ENCODE results near the gene COL26A1.

COL26A1 gene

DNA sequence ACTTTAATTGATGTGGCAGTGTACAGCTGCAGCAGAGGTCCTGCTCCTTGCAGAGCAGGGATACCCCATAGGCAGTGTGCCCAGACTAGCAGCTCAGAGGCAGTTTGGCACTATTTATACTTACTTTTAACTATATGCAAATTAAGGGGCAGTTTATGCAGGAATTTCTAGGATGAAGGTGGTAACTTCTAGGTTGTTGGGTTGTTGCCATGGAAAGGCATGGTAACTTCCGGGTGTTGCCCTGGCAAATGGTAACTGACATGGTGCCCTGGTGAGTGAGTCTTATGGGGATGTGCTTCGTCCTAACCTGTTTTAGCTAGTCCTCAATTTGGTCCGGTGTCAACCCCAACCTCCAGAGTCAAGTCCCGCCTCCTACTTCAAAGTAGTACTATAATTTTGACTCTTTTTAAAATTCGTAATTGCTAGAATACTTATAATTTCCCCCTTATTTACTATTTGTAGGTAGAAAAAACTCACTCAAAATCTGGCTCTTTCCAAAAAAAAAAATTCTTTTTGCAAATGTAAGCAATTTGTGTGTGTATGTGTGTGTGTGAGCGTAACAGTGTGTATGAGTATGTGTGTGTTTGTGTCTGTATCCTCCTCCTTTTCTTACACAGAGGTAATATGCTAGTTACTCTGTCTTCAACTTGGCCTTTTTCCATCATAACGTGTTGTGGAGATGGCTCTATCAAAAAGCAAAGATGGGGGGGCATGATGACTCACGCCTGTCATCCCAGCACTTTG lies 5.9 kb downstream of the COL26A1 start:
- in situ Hi-C loops (cut with MboI; ENCODE audit: low pct_unique_long_range_greater_than_20kb, low sequenced_read_pairs) = no loop called here
- DNase-seq = no peak

DNA sequence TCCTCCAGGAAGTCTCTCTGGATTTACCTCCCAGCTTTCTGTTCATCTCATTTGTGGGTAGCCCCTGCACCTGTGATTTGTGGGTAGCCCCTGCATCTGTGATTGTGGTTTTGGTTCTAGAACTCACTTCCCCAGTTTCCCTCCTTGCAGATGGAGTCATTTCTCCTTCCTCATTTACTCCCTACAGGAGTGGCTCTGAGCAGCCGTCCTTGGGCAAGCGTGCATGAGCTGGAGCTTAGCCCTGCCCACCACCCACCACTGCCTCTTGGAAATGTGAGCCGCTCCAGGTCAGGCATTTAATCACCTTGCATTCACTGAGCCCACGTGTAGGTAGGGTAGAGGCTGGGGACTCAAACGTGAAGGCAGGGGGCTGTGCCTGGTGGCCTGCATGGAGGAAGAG lies 8.2 kb downstream of the COL26A1 start:
- in situ Hi-C loops (cut with MboI; ENCODE audit: low pct_unique_long_range_greater_than_20kb, low sequenced_read_pairs) = no loop called here

DNA sequence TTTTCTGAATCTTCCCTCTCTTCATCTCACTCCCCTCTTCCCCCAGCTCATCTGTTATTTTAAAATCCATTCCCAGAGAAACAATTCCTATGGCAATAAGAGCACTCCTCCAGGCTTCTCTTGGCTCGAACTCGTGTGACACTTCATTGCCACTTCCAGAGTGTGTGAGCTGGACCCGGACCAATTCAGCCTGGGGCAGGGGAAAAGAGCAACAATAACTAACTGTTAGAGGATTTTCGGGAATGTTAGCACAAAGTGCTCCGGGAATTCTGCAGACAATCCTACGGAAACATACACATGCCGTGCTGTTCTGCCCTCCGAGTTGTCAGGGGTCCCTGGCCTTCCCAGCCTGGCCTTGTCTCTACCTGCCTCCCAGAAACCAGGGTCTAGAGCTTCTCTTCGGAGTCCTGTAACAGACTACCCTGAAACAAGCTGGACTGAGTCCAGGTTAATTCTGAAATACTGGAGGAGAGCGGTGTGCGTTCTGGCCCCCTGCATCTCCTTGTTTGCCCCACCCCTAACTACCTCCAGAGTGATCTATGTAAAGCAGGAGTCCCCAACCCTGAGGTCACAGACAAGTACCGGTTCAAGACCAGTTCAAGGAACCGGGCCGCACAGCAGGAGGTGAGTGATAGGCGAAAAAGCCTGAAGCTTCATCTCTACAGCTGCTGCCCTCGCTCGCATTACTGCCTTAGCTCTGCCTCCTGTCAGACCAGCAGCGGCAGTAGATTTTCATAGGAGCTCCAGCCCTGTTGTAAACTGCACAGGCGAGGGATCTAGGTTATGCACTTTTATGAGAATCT lies 11.3 kb downstream of the COL26A1 start:
- in situ Hi-C loops (cut with MboI; ENCODE audit: low pct_unique_long_range_greater_than_20kb, low sequenced_read_pairs) = no loop called here
- no peak for DNase-seq

More for the DNA sequence above, 8.2 kb downstream of the COL26A1 start:
- DNase-seq = peak; percentile 67

DNA sequence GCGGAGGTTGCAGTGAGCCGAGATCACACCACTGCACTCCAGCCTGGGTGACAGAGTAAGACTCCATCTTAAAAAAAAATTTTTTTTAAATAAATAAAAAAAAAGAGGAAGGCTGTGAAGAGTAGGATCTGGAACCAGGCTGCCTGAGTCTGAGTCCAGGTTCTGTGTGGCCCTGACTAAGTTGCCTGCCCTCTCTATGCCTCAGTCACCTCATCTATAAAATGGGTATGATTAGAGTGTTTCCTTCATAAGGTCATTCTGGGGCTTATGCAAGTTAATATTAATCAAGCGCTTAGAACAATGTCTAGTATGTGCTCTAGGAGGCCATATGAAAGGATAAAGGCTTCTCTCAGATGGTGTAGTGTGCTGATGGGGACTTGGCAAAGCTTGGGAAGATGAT lies 12.3 kb downstream of the COL26A1 start:
- in situ Hi-C loops (cut with MboI; ENCODE audit: low pct_unique_long_range_greater_than_20kb, low sequenced_read_pairs) = no loop called here
- no peak for DNase-seq

DNA sequence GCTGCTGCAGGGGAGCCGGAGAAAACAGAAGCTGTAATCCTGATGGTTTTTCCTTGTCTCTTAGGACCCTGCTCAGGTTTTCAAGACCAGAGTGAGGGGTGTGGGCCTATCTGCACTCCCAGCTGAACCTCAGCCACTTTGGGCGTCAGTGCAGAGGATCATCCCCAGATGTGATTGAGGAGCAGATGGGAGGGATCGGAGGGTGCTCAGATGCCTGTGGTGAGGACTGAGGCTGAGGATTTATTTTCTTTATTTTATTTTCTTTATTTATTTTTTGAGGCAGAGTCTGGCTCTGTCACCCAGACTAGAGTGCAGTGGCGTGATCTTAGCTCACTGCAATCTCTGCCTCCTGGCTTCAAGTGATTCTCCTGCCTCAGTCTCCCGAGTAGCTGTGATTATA lies 13.9 kb downstream of the COL26A1 start:
- in situ Hi-C loops (cut with MboI; ENCODE audit: low pct_unique_long_range_greater_than_20kb, low sequenced_read_pairs) = no loop called here
- DNase-seq = no peak

DNA sequence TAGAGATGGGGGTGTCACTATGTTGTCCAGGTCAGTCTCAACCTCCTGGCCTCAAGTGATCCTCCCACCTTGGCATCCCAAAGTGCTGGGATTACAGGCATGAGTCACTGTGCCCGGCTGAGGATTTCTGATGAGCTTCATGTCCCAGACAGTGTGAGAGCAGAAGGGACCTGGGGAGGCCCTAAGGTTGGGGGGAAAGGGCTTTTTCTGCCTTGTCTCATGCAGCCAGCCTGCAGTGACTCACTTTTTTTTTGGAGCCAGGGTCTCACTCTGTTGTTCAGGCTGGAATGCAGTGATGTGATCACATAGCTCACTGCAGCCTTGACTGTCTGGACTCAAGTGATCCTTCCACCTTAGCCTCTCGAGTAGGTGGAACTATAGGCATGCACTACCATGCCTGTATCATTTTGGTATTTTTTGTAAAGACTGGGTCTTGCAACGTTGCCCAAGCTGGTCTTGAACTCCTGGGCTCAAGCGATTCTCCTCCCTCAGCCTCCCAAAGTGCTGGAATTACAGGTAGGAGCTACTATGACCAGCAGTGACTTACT lies 14.6 kb downstream of the COL26A1 start:
- in situ Hi-C loops (cut with MboI; ENCODE audit: low pct_unique_long_range_greater_than_20kb, low sequenced_read_pairs) = no loop called here
- no peak for DNase-seq

DNA sequence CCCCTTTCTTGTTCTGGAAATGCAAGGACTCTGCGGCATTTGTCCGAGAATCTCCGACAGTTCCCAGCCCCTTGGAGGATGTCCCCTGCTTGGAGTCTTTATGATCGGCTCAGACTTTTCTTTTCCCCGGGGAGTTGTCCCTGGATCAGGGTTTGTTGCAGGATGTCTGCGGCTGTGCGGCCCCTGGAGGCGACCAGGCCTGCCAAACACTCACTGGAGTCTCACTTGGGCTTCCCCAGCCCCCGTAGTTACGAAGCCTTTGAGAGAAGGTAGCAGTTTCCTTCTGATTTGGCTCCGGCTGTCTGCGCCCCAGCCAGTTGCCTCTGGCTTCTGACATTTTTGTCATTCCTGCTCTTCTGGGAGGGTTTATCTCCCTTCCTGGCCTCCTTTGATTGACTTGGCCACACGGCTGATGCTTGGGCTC lies 16.1 kb downstream of the COL26A1 start:
- in situ Hi-C loops (cut with MboI; ENCODE audit: low pct_unique_long_range_greater_than_20kb, low sequenced_read_pairs) = no loop called here
- no peak for DNase-seq

DNA sequence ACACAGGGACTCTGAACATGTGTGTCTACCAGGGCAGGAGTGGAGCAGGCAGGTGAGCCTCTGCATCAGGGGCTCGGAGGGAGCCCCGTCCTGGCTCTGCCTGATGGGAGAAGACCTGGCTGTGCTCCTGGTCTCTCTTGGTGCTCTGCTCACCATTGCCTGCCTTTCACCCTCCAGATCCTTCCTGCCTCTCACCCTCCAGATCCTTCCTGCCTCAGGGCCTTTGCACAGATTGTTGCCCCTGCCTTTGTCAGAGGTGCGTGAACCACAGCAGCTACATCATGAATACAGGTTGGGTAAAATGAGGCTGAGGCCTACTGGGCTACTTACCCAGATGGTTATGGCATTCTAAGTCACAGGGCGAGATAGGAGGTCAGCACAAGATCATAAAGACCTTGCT lies 16.6 kb downstream of the COL26A1 start:
- no peak for DNase-seq
- in situ Hi-C loops (cut with MboI; ENCODE audit: low pct_unique_long_range_greater_than_20kb, low sequenced_read_pairs) = no loop called here

DNA sequence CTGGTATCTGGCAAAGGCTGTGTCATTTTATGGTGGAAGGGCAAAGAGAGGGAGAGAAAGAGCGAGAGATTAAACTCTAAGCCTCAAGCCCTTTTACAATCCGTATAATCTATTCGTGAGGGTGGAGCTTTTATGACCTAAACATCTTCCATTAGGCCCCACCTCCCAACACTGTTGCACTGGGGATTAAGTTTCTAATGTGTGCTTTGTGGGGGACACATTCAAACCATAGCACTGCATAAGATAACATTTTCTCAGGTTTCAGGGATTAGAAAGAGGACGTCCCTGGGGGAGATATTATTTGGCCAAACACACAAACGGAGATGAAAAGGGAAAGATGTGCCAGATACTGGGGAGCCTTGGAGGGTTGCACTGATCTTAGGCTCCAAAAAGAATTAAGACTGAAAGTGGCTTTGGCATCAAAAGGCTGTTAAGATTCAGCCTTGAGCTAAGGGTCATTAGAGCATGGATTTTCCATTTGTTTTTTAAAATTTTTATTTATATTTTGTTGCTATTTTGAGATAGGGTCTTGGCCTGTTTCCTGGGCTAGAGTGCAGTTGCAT lies 19.0 kb downstream of the COL26A1 start:
- no peak for DNase-seq
- in situ Hi-C loops (cut with MboI; ENCODE audit: low pct_unique_long_range_greater_than_20kb, low sequenced_read_pairs) = no loop called here

DNA sequence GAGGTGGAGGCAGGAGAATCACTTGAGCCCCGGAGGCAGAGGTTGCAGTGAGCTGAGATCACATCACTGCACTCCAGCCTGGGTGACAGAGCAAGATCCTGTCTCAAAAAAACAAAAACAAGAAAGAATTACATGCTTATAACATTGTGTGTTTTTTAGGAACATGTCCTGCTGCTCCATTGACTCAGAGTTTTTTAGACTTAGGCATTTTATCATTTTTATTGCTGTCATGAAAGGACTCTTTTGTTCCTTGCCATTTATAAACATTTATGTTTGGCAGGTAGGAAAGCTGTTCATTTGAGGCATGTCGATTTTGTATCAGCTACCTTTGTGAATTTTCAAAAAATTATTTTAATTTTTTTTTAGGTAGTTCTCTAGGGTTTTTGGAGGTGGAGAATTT lies 20.3 kb downstream of the COL26A1 start:
- in situ Hi-C loops (cut with MboI; ENCODE audit: low pct_unique_long_range_greater_than_20kb, low sequenced_read_pairs) = no loop called here

DNA sequence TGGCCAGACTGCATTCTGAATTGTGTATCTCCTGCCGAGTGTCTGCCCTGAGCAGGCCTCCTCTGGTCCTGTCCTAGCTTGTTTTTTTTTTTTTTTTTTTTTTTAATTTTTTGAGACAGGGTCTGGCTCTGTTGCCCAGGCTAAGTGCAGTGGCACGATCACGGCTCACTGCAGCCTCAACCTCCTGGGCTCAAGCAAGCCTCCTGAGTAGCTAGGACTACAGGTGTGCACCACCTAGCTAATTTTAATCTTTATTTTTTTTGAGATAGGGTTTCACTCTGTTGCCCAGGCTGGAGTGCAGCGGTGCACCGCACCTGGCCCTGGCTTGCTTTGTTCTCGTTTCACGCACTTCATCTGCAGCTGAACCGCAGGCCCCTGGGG lies 23.5 kb downstream of the COL26A1 start:
- DNase-seq = no peak
- in situ Hi-C loops (cut with MboI; ENCODE audit: low pct_unique_long_range_greater_than_20kb, low sequenced_read_pairs) = no loop called here

More for the DNA sequence above, 20.3 kb downstream of the COL26A1 start:
- DNase-seq = no peak

DNA sequence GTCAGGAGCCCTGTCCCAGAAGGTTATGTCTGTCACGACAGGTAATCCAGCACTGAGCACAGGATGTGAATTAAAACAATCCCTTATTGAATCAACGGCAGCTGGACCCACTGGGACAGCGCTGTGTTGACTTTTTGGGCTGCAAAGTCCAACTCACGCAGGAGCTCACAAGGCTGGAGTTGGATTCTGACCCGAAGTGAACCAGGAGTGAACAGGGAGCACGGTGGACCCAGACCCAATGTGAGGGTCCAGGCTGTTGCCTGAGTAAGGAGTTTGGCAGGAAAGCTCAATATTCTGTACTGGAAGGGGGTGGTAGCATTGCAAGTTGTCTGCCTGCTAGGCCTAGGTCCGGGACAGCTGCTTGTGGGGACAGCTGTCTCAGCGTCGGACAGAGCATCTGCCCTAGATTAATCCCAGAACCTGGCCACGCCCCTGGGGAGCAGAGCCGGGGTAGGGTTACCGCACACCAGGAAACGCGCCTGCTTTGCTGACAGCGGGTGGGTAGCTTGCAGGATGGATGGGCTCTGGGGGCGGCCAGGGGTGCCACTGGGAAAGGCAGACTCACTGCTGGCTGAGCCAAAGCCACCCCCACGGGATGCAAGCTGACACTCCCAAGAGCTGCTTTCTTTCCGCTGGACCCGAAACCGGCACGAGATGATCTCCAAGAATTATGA lies 24.0 kb downstream of the COL26A1 start:
- no peak for DNase-seq
- in situ Hi-C loops (cut with MboI; ENCODE audit: low pct_unique_long_range_greater_than_20kb, low sequenced_read_pairs) = no loop called here

DNA sequence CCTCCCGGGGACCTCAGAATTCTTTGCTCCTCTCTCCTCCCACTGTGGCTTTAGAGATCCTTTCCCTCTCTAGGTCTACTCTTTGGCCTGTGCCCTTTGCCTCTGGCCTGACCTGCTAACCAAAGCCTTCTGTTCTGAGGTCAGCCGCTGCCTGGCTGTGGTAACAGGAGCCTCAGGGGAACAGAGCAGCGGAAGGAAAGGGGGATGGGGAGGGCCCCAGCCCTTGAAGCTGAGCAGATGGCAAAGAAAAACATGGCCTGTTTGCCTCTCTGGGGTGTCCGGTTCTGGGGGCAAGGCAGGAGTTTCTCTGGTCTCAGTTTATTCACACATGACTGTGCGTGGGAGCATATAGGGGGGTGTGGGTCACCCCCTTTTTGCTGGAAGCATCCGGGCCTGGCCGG lies 28.2 kb downstream of the COL26A1 start:
- in situ Hi-C loops (cut with MboI; ENCODE audit: low pct_unique_long_range_greater_than_20kb, low sequenced_read_pairs) = no loop called here
- peak; percentile 80 for DNase-seq

DNA sequence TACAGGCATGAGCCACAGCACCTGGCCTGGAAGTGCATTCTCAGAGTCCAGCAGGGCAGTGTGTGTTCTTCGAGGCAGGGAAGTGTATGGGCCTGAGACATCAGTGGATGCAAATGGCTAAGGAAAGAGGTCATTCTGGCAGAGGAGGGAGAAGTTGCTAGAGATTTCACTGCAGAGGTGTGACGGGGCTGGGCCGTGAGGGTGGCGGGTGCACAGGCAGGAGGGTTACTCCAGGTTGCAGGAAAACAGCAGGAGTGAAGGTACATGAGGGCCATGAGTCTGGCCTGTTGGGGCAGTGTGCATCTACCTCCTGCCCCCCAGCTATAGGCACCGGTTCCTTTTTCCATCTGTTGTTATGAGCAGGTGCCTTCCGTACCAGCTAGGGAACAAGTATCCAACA lies 29.3 kb downstream of the COL26A1 start:
- in situ Hi-C loops (cut with MboI; ENCODE audit: low pct_unique_long_range_greater_than_20kb, low sequenced_read_pairs) = no loop called here
- DNase-seq = no peak

DNA sequence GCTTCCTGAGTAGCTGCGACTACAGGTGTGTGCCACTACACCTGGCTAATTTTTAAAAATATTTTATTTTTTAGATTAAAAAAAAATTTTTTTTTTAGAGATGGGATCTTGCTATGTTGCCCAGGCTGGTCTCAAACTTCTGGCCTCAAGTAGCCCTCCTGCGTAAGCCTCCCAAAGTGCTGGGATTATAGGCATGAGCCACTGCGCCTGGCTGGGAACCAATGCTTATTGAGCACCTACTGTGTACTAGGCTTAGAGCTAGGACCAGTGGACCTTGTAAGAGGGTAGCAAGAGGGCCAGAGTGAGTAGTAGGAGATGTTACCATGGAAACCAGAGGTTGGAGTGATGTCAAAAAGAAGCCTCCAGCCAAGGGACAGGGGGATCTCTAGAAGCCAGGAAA lies 31.2 kb downstream of the COL26A1 start:
- in situ Hi-C loops (cut with MboI; ENCODE audit: low pct_unique_long_range_greater_than_20kb, low sequenced_read_pairs) = no loop called here
- DNase-seq = no peak

DNA sequence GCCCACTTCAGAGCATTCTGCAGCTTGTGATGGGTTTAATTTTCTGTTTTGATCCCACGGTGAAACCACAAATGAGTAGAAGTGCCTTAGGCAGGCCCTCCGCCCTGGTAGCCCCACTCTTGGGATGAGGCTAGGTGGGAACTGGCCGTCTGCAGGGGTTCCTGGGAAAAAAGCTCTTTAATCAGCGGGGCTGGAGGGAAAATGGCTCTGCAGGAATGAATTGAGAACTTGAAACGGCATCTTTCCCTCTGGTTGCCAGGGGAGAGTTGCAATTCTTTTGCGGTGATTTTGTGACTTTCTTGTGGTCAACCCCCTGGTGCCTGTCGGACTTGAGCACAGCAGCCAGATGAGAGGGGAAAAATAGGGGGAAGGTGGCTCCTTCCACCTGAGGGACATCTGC lies 32.7 kb downstream of the COL26A1 start:
- DNase-seq = peak; percentile 23
- in situ Hi-C loops (cut with MboI; ENCODE audit: low pct_unique_long_range_greater_than_20kb, low sequenced_read_pairs) = no loop called here

DNA sequence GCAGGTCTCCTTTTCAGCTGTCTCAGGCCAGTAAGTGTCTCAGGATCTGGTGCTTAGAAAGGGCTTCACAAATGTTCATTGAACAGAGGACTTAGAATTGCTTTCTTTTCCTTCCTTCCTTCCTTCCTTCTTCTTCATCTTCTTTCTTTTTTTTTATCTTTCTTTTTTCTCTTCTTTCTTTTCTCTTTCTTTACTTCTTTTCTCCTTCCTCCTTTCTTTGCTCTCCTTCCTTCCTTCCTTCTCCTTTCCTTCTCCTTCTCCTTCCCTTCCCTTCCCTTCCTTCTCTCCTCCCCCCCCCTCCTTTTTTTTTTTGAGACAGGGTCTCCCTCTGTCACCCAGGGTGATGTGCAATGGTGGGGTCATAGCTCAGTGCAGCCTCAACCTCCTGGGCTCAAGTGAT lies 34.6 kb downstream of the COL26A1 start:
- no peak for DNase-seq
- in situ Hi-C loops (cut with MboI; ENCODE audit: low pct_unique_long_range_greater_than_20kb, low sequenced_read_pairs) = no loop called here

DNA sequence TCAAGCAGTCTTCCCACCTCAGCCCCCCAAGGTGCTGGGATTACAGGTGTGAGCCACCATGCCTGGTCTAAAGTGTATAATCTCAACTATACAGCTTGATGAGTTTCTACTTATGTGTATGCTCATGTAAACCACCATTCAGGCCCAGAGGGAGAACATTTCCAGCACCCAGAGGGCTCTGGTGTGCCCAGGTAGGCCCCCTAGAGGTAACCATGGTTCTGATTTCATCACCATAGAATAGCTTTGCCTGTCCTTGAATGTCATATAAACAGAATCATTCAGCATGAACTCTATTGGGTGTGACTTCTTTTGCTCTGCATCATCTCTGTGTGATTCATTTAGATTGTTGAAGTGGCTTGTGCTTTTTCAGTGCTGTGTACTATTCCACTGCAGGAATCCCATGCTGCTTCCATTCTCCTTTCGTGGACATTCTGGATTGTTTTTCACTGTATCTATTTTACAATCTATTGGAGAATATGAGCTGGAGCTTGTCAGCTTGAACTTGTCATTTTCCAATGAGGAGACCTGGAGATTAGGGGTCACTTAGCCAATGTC lies 35.2 kb downstream of the COL26A1 start:
- no peak for DNase-seq
- in situ Hi-C loops (cut with MboI; ENCODE audit: low pct_unique_long_range_greater_than_20kb, low sequenced_read_pairs) = no loop called here
